Naive thymus-derived CD4-positive, alpha-beta T cell (primary cell): ENCODE measurements around the gene CSNK2A2. TPM values are rescaled to one million over a fixed set of nuclear protein-coding genes. Genes with fewer than 3 reads are reported as not detected.

ENCODE experiments used
- ATAC-seq: fragments of 150-1000 bp; cut with Tn5 transposase; 2 replicates; pipeline ENCODE4 v1.10.0; 2021; ENCODE audit warnings: mild to moderate bottlenecking, moderate library complexity
- CTCF ChIA-PET: fragments of 350-600 bp; sonication (Branson Sonifier 250); formaldehyde crosslinking; loops from one replicate; lab custom pipeline; 2021; ENCODE audit warnings: antibody characterized with exemption; lab: Charles Lee
- POLR2A ChIA-PET: fragments of 350-600 bp; sonication (Branson Sonifier 250); formaldehyde crosslinking; loops from one replicate; lab custom pipeline; 2021; ENCODE audit warnings: antibody characterized with exemption, inconsistent platforms; lab: Charles Lee
- DNase-seq, 9 donors: peaks; one replicate each; pipeline versions ENCODE4 v3.0.0 to v3.0.0-alpha.2; 2020 to 2022; ENCODE audit warnings: mixed read lengths in 1 of 9
- H3K27ac ChIP-seq: one replicate; pipeline ENCODE4 v1.7.0; 2013; ENCODE audit warnings: mild to moderate bottlenecking, low read depth, low read length, moderate library complexity
- H3K27me3 ChIP-seq, 2 donors: one replicate each; pipeline ENCODE4 v1.7.0; 2013; ENCODE audit warnings: low read length in 2 of 2, mild to moderate bottlenecking in 2 of 2, moderate library complexity in 2 of 2; ENCODE audit not compliant: control insufficient read depth in 2 of 2, insufficient read depth in 2 of 2
- H3K36me3 ChIP-seq, 3 experiments: 1 replicate in 2 of 3; 2 replicates in 1 of 3; pipeline ENCODE4 v1.7.0; 2013; ENCODE audit warnings: low read length in 3 of 3, mild to moderate bottlenecking in 3 of 3, moderate library complexity in 1 of 3; ENCODE audit not compliant: insufficient read depth in 3 of 3, control insufficient read depth in 2 of 3
- H3K4me1 ChIP-seq, 2 donors: one replicate each; pipeline ENCODE4 v1.7.0; 2013; ENCODE audit warnings: low read length in 2 of 2, mild to moderate bottlenecking in 2 of 2, moderate library complexity in 1 of 2; ENCODE audit not compliant: control insufficient read depth in 2 of 2, insufficient read depth in 2 of 2
- H3K4me3 ChIP-seq: 2 replicates; pipeline ENCODE4 v1.7.0; 2013; ENCODE audit warnings: mild to moderate bottlenecking, low read length
- H3K9me3 ChIP-seq, 3 experiments: 1 replicate in 2 of 3; 2 replicates in 1 of 3; pipeline ENCODE4 v1.7.0; 2013; ENCODE audit warnings: low read length in 3 of 3; ENCODE audit not compliant: control insufficient read depth in 2 of 3
- H3K27ac Mint-ChIP-seq, 9 donors: one replicate each; pipeline ENCODE4 v1.8.0; 2020 to 2022; ENCODE audit warnings: mixed read lengths in 9 of 9, mild to moderate bottlenecking in 8 of 9, moderate library complexity in 5 of 9, inconsistent platforms in 2 of 9
- H3K27me3 Mint-ChIP-seq, 5 donors: one replicate each; pipeline ENCODE4 v1.8.0; 2021 to 2022; ENCODE audit warnings: mixed read lengths in 5 of 5, mild to moderate bottlenecking in 1 of 5
- H3K36me3 Mint-ChIP-seq, 5 donors: one replicate each; pipeline ENCODE4 v1.8.0; 2020 to 2022; ENCODE audit warnings: mixed read lengths in 5 of 5, mild to moderate bottlenecking in 3 of 5, inconsistent platforms in 1 of 5
- H3K4me1 Mint-ChIP-seq, 7 donors: one replicate each; pipeline ENCODE4 v1.8.0; 2020 to 2022; ENCODE audit warnings: mixed read lengths in 7 of 7, mild to moderate bottlenecking in 3 of 7, inconsistent platforms in 1 of 7
- H3K4me3 Mint-ChIP-seq, 10 donors: one replicate each; pipeline ENCODE4 v1.8.0; 2020 to 2022; ENCODE audit warnings: mild to moderate bottlenecking in 10 of 10, mixed read lengths in 10 of 10, moderate library complexity in 6 of 10, inconsistent platforms in 2 of 10
- H3K9me3 Mint-ChIP-seq, 11 donors: one replicate each; pipeline ENCODE4 v1.8.0; 2020 to 2022; ENCODE audit warnings: mixed read lengths in 11 of 11, mild to moderate bottlenecking in 4 of 11, inconsistent platforms in 1 of 11, moderate library complexity in 1 of 11
- intact Hi-C, 2 donors: fragments of 100-400 bp; cut with micrococcal nuclease; formaldehyde crosslinking; loops; one replicate each; pipeline ENCODE4 v1.15.1; 2023
- polyA plus RNA-seq, 2 donors: library from polyadenylated mRNA; unstranded; fragments of 300-500 nt; fragmentation: Illumina TruSeq; gene quantifications; one replicate each; pipeline ENCODE4 v1.2.3, GENCODE V29; 2021
- total RNA-seq, 6 experiments: library from RNA in 5 of 6; stranded (reverse) in 5 of 6; gene quantifications; 1 replicate in 5 of 6; 2 replicates in 1 of 6; pipeline ENCODE4 v1.2.3 and lab custom pipeline; 2021 to 2026

CSNK2A2 gene
- total and polyA plus RNA-seq, 7 experiments from 2014 or later, result 11.0 to 70.0 (median 52.6) TPM

DNA sequence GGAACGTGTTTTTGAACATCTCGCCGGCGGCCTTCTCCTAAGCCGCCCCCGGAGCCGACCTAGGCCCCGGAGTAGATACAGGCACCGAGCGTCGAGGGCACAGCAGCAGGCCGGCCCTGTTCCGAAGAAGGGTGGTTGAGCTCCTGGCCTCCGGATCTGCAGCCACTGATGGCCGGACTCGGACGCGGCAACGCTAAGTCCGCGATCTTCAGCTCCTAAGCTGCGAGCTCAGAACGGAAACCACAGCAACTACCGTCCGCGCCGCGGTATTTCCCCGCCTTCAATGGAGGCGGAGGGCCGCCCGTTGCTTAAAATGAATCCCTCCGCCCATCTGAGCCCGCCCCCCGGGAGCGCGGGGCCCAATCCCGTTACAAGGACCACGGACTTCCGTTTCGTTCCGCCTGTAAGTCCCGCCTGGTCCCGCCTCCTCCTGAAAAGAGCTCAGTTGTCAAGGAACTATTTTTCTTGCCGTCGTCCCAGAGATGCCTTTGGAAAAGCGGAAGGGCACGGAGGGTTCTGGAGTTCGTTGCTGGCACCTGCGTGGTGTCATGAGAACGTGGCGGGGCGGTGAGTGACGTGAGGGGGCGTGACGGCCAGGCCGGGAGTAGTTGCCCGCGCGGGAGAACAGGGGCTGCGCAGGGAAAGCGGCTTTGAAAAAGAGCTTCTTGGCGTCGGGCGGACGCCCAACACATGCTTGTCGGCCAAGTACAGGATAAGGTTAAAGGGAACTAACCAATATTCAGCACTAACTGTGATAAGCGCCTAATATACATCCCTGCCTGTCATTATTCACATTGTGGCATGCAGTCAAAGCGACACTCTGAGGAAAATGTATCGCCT, 68.6 kb downstream of the CSNK2A2 start, which contains the start of gene CFAP20:
CFAP20 (minus strand) TSS at position 285 of the 840 bp plus-strand sequence; CDS start at position 19, 266 bp downstream.
- peak within 1 kb of the TSS; percentile 90 for H3K27ac ChIP-seq
- CTCF ChIA-PET, result interaction anchor here (0.6 to 1.8 kb wide), 7 partner anchors 12 to 626 kb away, joined by 3 to 4 read pairs (median 4); no protein-coding TSS in a partner anchor
- H3K9me3 ChIP-seq, result no peaks in the 10 kb centered on the region
- peak within 1 kb of the TSS; percentile 99 for H3K4me3 ChIP-seq
- peaks cover 0 to 3% (median 0%) of the 10 kb centered on the region in 3 experiments for H3K36me3 ChIP-seq
- Mint-ChIP-seq H3K27me3 (no peaks in the 10 kb centered on the region), H3K4me1 (peaks cover 30 to 47% (median 45%) of the 10 kb centered on the region in 7 donors), H3K4me3 (peak within 1 kb of the TSS; percentile 89 to 96 (median 92)), H3K27ac (peak within 1 kb of the TSS; percentile 80 to 98 (median 94)), H3K36me3 (peaks cover 0 to 6% (median 0%) of the 10 kb centered on the region in 5 donors), H3K9me3 (peaks cover 0 to 4% (median 0%) of the 10 kb centered on the region in 11 donors)
- POLR2A ChIA-PET, result interaction anchor here (0.8 to 2.0 kb wide), 5 partner anchors 9 to 394 kb away, joined by 3 to 8 read pairs (median 5); partner anchors contain the start of gene KATNB1
- DNase-seq (peak; percentile 87 to 99 (median 97)), ATAC-seq (peak; percentile 94)
- no peaks in the 10 kb centered on the region for H3K27me3 ChIP-seq
- H3K4me1 ChIP-seq, result peaks cover 17 to 29% of the 10 kb centered on the region in 2 donors
- intact Hi-C loops, result loop anchor here (1.0 to 10.0 kb wide), 22 partner anchors 69 to 1521 kb away; partner anchors contain the start of genes CSNK2A2 (in 2 of the 2), GINS3 (in 2 of the 2), GOT2 (in 2 of the 2) and KATNB1 (in 2 of the 2)

DNA sequence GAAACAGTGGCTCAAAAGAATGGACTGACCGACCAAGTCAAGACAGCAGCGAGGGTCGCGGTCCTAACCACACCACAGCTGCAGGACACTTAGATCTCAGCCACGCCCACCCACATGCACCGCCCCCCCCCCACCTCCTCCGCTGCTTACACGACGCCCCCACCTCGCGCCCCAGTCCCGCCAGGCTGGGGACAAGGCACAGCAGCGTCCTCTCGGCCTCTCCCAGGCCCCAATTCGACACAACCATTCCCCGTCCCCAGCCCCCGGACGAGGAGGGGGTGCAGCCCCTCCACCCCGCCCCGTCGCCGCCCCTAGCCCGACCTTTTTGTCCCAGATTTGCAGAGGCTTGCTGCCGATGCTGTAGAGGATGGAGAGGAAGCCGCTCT, 69.2 kb downstream of the CSNK2A2 start:
- H3K27ac Mint-ChIP-seq, result peak overlapping the region; percentile 80 to 98 (median 94)
- Histone ChIP-seq H3K36me3 (peaks cover 0 to 3% (median 0%) of the 10 kb centered on the region in 3 experiments), H3K27ac (peak overlapping the region; percentile 90), H3K4me3 (peak overlapping the region; percentile 99), H3K4me1 (peaks cover 21 to 29% of the 10 kb centered on the region in 2 donors), H3K27me3 (no peaks in the 10 kb centered on the region), H3K9me3 (no peaks in the 10 kb centered on the region)
- peak in 1 of 9 donors; percentile 29 for DNase-seq
- H3K27me3 Mint-ChIP-seq, result no peaks in the 10 kb centered on the region
- CTCF ChIA-PET, result interaction anchor here (0.9 to 1.8 kb wide), 4 partner anchors 48 to 627 kb away, joined by 3 to 4 read pairs (median 4); no protein-coding TSS in a partner anchor
- peaks cover 0 to 4% (median 0%) of the 10 kb centered on the region in 11 donors for H3K9me3 Mint-ChIP-seq
- POLR2A ChIA-PET, result interaction anchor here (0.8 to 2.0 kb wide), 3 partner anchors 49 to 393 kb away, joined by 4 to 6 read pairs (median 5); partner anchors contain the start of gene KATNB1
- peak overlapping the region; percentile 89 to 96 (median 92) for H3K4me3 Mint-ChIP-seq
- intact Hi-C loops, result loop anchor here (1.0 to 10.0 kb wide), 22 partner anchors 70 to 1520 kb away; partner anchors contain the start of genes CSNK2A2 (in 2 of the 2), GINS3 (in 2 of the 2), GOT2 (in 2 of the 2) and KATNB1 (in 2 of the 2)
- peaks cover 0 to 6% (median 0%) of the 10 kb centered on the region in 5 donors for H3K36me3 Mint-ChIP-seq
- ATAC-seq, result no peak
- peaks cover 34 to 53% (median 51%) of the 10 kb centered on the region in 7 donors for H3K4me1 Mint-ChIP-seq

DNA sequence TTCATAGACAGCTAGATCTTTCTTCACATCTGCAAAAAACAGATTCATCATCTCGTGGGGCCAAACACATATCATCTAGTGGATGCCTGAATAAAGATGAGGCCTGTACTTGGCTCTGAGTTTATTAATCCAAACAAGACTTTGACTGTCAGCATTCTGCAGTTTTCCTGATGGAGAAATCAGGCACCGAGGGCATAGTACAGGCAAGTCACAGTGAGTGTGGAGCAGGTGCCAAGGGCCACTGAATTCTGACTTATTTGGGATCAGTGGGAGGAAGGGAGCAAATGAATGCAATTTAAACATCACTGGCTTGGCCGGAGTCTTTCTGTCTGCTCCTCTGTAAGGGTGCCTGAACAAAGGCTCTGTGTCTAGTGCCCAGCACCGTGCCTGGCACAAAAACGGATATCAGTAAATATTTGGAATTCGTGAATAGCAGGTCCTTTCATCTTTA, 69.7 kb downstream of the CSNK2A2 start:
- H3K27me3 ChIP-seq, result no peaks in the 10 kb centered on the region
- ATAC-seq (no peak), DNase-seq (peak in 3 of 9 donors; percentile 15 to 31 (median 23))
- Mint-ChIP-seq H3K4me3 (peak overlapping the region; percentile 89 to 96 (median 92)), H3K9me3 (peaks cover 0 to 4% (median 0%) of the 10 kb centered on the region in 11 donors), H3K36me3 (peaks cover 0 to 6% (median 0%) of the 10 kb centered on the region in 5 donors), H3K27me3 (no peaks in the 10 kb centered on the region), H3K4me1 (peaks cover 35 to 55% (median 54%) of the 10 kb centered on the region in 7 donors), H3K27ac (peak overlapping the region; percentile 80 to 98 (median 94))
- intact Hi-C loops, result loop anchor here (2.0 to 10.0 kb wide), 10 partner anchors 109 to 1519 kb away; partner anchors contain the start of genes ARL2BP (in 1 of the 2), CIAPIN1 (in 1 of the 2), COQ9 (in 1 of the 2) and GOT2 (in 1 of the 2)
- no peaks in the 10 kb centered on the region for H3K9me3 ChIP-seq
- ChIA-PET POLR2A (interaction anchor here (2.0 kb wide), 1 partner anchor 69 kb away, joined by 5 read pairs; no protein-coding TSS in a partner anchor), CTCF (interaction anchor here (0.6 kb wide), 1 partner anchor 102 kb away, joined by 3 read pairs; the partner anchor contains the start of gene MMP15)
- H3K27ac ChIP-seq, result peak overlapping the region; percentile 90
- peaks cover 0 to 3% (median 0%) of the 10 kb centered on the region in 3 experiments for H3K36me3 ChIP-seq
- peak overlapping the region; percentile 52 for H3K4me3 ChIP-seq
- H3K4me1 ChIP-seq, result peaks cover 21 to 29% of the 10 kb centered on the region in 2 donors

DNA sequence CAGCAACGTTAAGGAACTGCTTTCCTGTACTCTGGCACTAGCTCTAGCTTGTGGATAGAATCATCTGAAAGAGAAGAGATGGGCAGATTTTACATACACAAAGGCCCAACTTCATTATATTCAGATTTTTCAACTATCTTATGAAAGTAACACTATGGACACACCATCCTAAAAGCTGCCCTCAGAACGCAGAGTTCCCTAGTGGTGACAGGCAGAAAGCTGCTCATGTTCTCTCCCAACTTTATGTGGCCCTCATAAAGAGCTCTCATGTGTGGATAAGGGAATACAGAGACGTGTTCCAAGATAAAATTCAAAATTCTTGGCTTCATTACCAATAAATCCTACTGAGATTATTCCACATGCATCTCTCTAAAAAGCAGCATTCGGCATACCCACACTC, 70.3 kb downstream of the CSNK2A2 start:
- Mint-ChIP-seq H3K27me3 (no peaks in the 10 kb centered on the region), H3K36me3 (peaks cover 0 to 6% (median 0%) of the 10 kb centered on the region in 5 donors), H3K4me3 (peak overlapping the region; percentile 89 to 96 (median 92)), H3K27ac (peak overlapping the region; percentile 80 to 98 (median 94)), H3K4me1 (peaks cover 37 to 58% (median 56%) of the 10 kb centered on the region in 7 donors), H3K9me3 (peaks cover 0 to 4% (median 0%) of the 10 kb centered on the region in 11 donors)
- intact Hi-C loops, result loop anchor here (2.0 to 10.0 kb wide), 11 partner anchors 110 to 1519 kb away; partner anchors contain the start of genes ARL2BP (in 1 of the 2), CIAPIN1 (in 1 of the 2), COQ9 (in 1 of the 2) and GOT2 (in 1 of the 2)
- Histone ChIP-seq H3K9me3 (no peaks in the 10 kb centered on the region), H3K27ac (peak overlapping the region; percentile 90), H3K4me3 (peak overlapping the region; percentile 52), H3K27me3 (no peaks in the 10 kb centered on the region), H3K4me1 (peaks cover 21 to 29% of the 10 kb centered on the region in 2 donors), H3K36me3 (peaks cover 0 to 3% (median 0%) of the 10 kb centered on the region in 3 experiments)
- ATAC-seq (no peak), DNase-seq (peak in 1 of 9 donors; percentile 14)
- ChIA-PET CTCF (interaction anchor here (0.6 to 1.2 kb wide), 3 partner anchors 14 to 102 kb away, joined by 3 to 4 read pairs (median 3); partner anchors contain the start of gene MMP15), POLR2A (interaction anchor here (0.8 kb wide), 1 partner anchor 9 kb away, joined by 3 read pairs; no protein-coding TSS in a partner anchor)

DNA sequence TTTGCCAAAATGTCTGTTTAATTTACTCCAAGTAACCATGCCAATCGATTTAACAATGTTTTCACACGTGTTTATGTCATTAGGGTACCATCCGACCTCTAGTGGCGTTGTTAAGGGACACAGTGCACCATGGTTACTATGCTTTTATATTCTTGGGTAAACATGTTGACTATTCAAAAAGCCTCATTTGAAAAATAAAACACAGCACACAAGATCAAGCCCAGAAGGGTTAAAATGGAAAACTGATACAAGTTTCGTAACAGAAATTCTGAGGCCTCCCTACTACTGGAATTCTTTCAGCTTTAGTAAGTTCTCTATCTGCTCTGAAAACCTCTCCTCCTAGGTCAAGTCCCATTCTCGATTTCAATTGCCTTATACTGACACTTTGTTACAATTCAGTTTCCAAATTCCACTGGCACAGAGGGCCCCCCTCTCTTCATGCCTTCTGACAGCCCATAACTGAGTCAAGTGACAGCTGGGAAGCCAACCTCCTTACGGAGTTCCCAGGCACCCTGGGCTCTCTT, 70.8 kb downstream of the CSNK2A2 start:
- H3K9me3 Mint-ChIP-seq, result peaks cover 0 to 4% (median 0%) of the 10 kb centered on the region in 11 donors
- peaks cover 41 to 62% (median 59%) of the 10 kb centered on the region in 7 donors for H3K4me1 Mint-ChIP-seq
- Histone ChIP-seq H3K36me3 (peaks cover 0 to 3% (median 0%) of the 10 kb centered on the region in 3 experiments), H3K27ac (peak overlapping the region; percentile 90), H3K9me3 (no peaks in the 10 kb centered on the region), H3K27me3 (no peaks in the 10 kb centered on the region), H3K4me3 (peak overlapping the region; percentile 52), H3K4me1 (peaks cover 21 to 29% of the 10 kb centered on the region in 2 donors)
- ChIA-PET CTCF (interaction anchor here (1.0 to 1.2 kb wide), 2 partner anchors 15 to 29 kb away, joined by 3 to 4 read pairs; no protein-coding TSS in a partner anchor), POLR2A (interaction anchor here (0.8 kb wide), 1 partner anchor 10 kb away, joined by 3 read pairs; no protein-coding TSS in a partner anchor)
- ATAC-seq (peak; percentile 58), DNase-seq (peak in 7 of 9 donors; percentile 53 to 83 (median 71))
- peak overlapping the region; percentile 80 to 98 (median 94) for H3K27ac Mint-ChIP-seq
- intact Hi-C loops, result loop anchor here (2.0 to 10.0 kb wide), 6 partner anchors 110 to 825 kb away; partner anchors contain the start of genes NDRG4 (in 1 of the 2) and SETD6 (in 1 of the 2)
- H3K36me3 Mint-ChIP-seq, result peaks cover 0 to 6% (median 0%) of the 10 kb centered on the region in 5 donors
- H3K4me3 Mint-ChIP-seq, result peak overlapping the region; percentile 89 to 96 (median 92)
- no peaks in the 10 kb centered on the region for H3K27me3 Mint-ChIP-seq
